Measurements from ENCODE around the gene KIAA0586.
"Not testable (repeated sequence)": the region's sequence is repeated elsewhere in the genome, so short reads cannot be mapped to it uniquely, and the experiment has no call there.

The KIAA0586 gene

DNA sequence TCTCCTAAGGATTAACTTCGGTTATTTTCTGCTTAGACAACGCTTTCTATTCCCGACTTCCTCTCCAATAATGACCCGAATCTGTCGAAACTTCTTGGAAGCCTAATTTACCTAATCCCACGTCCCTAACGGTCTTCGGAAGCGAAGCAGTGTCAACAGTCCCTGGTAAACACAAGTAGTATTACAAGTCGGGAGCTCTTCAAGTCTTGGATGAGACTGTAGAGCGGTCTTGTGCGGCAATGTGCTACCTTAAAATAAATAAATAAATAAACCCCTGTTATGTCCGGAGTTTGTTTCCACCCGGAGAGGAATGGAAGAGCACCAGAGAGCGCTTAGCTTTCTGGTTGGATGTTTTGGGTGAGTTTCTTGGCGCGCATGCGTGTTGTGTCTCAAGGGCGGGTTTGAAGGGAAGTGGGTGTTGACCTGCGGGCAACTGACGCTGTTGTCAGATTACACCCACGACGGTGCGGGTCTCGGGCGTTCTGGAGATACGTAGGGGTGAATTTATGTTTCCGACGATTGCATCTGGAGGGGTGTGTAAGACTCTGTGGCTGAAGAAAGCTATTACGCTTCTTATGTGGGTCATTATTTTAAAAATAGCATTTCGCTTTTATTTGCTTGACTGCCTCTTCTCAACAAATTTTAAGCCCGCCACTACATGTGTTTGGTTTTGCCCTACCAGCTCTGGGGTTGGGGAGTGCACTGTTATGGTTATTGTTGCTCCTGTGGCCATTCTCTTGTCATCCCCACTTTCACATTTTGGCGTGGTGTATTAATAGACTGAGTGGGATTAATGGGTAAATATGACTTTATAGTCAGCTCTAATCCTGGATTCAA is at the start of gene KIAA0586, which contains the start of gene TIMM9:
Gene KIAA0586 (plus strand): TSS at position 439 of the 837 bp plus-strand sequence. CDS start 546 bp downstream, outside the sequence.
Gene TIMM9 (minus strand): TSS at position 251 of the 837 bp plus-strand sequence. CDS start 15,586 bp downstream, outside the sequence.
- peak; percentile 96 to 99 for DNase-seq

DNA sequence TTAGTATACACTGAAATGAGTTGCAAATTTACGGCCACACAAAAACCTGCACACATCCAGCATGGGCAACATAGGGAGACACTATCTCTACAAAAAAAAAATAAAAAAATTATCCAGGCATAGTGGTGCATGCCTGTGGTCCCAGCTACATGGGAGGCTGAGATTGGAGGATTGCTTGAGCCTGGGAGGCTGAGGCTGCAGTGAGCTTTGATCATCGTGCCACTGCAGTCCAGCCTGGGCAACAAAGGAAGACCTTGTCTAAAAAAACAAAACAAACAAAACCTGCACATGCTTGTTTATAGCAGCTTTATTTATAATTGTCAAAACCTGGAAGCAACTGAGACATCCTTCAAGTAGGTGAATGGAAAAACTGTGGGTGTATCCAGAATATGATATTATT is 36.7 kb upstream of the KIAA0586 start:
- DNase-seq: no peak

DNA sequence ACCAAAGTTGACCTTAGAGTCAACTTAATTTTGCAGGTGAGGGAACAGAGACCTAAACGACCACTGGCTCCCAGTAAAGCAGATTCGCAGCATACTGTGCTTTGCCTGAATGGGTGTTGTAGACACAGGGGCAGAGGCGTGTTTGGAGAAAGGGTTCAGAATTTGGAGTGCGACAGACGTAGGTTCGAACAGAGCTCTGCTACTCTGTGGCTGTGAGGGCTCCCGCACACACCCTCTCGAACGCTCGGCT is 32.0 kb upstream of the KIAA0586 start:
- no peak for DNase-seq

DNA sequence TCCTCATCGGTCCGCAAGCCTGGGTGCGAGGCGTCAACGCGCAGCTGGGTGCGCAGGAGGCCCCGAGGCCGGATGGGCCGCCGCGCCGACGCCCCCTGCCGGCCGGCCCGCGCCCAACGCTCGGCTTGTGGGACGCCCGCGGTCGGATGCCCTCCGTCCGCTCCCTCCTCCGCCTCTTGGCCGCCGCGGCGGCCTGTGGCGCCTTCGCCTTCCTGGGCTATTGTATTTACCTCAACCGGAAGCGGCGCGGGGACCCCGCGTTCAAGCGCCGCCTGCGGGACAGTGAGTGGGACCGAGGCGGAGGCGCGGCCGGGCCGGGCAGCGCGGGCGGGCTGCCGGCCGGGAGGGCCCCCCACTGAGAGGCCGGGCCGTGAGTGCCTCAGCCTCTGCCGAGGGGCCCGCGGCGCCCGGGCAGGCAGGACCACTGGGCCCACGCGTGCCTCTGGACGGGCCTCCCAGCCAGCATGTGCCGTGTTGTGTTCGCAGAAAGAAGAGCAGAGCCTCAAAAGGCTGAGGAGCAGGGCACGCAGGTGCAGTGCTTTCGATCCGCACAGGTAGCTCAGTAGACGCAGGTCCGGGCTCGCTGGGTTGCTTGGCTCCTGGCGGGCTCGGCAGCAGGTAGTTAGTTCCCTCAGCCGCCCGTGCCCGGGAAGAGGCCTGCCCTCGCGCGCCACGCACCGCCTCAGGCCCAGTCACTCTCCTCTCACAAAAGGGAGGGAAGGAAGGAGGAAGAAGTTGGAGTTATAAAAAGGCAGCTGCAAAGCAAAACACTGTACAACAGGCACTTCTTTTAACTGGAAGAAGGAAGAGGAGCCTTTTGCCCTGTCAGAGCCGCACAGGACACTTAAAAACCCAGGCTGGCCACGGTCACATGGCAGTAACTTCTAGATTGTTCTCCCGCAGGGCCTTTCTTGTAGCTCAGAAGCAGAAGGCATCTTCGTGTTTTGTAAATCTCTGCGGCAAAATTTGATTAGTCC is 31.4 kb upstream of the KIAA0586 start, which contains the start of gene TOMM20L:
Gene TOMM20L (plus strand): TSS at position 119 of the 977 bp plus-strand sequence. CDS start 28 bp downstream, at position 147.
- peak; percentile 18 to 41 for DNase-seq

DNA sequence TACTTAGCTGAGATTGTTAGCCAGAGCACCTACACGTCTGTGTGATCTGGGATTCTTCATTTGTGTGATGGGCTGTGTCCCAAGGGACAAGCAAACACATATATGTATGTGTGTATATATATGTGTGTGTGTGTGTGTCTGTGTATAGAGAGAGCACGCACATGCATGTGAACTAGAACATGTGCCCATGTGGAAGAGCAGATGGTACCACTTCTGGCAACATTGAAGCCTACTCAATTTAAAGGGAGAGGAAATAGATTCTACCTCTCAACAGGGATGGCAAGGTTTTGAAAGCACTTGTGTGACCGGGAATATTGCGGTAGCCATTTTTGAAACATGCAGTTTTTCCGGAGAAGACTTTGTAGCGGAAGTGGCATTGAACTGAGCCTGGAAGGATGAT is 30.4 kb upstream of the KIAA0586 start:
- no peak for DNase-seq

DNA sequence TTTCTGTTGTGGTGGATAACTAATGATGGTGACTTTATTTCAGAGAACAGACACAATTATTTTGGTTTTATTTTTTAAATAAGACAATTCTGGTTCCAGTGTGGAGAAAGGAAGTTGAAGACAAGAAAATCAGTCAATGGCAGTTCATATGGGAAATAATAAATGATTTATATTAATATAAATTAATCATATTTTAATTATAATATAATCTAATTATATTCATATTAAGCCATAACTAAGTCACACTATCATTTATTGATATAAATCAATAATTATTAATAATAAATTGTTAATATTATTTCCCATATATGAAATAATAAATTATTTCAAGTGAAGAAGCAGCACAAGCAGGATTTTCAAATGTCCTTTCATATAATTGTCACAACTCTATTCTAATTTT is 29.0 kb upstream of the KIAA0586 start:
- DNase-seq: no peak

DNA sequence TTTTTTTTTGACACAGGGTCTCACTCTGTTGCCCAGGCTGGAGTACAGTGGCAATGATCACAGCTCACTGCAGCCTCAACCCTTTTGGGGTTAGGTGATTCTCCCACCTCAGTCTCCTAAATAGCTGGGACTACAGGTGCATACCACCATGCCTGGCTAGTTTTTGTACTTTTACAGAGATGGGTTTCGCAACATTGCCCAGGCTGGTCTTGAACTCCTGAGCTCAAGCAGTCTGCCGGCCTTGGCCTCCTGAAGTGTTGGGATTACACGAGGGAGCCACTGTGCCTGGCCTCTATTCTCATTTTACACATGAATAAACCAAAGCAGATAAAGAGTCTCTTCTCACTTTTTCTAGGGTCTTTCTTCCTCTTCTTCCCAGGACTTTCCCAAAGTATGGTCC is 28.6 kb upstream of the KIAA0586 start:
- DNase-seq: no peak

DNA sequence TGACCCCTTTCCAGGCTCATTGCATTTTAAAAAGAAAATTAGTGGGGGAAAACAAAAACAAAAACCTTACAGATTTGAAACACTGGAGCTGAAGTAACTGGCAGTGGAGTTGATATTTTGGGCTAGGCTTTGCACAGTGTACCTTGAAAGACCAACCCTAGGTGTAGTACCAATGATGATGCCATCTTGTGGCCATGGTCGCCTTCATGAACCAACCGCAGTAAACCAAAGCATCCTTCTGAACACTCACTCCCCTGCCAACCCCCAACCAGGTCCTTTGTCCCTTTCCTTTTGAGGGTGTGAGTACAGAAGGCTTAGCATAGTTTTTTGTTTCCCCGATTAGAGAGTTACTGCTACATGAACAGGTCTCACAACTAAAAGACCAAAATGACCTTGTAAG is 25.9 kb upstream of the KIAA0586 start:
- no peak for DNase-seq

DNA sequence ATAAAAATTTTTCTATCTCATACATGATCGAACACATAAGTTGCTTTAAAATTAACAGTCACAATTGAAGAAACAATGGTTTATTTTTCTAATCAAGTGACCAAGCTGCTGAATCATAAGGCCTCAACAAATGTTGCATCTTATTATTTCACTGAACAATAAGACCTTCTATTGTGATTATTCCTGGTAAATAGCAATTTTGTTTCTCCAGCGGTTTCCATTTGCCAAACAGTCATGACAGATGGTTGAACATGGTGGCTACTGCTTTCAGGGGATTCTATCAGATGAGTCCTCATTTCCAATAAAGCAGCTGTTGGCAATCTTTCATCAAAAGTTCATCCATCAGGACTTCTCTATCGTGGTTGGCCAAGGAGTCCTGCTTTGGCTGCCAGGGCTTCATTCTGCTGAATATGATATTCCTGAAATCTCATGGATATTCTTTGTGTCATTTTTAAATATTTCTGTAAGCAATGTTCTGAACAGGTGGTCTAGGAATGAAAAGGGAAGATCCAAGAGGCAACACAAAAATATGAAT is 18.8 kb upstream of the KIAA0586 start:
- no peak for DNase-seq

DNA sequence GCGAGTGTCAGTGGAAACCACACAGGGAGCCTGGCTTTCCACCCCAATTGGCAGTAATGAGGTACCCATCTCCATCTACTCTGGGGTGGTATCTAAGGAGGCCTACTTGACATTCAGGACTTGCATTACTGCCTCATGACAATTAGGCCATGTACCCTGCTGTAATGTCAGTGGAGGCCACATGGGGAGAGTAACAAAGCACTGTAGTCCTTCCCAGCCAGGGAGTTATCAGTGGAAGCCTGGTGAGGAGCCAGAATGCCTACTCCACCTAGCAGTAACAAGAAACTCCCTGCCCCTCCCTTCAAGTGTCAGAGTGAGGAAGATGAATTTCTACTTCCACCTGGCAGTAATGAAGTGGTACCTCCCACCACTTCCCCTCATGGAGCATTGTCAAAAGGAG is 12.7 kb upstream of the KIAA0586 start:
- DNase-seq: no peak

DNA sequence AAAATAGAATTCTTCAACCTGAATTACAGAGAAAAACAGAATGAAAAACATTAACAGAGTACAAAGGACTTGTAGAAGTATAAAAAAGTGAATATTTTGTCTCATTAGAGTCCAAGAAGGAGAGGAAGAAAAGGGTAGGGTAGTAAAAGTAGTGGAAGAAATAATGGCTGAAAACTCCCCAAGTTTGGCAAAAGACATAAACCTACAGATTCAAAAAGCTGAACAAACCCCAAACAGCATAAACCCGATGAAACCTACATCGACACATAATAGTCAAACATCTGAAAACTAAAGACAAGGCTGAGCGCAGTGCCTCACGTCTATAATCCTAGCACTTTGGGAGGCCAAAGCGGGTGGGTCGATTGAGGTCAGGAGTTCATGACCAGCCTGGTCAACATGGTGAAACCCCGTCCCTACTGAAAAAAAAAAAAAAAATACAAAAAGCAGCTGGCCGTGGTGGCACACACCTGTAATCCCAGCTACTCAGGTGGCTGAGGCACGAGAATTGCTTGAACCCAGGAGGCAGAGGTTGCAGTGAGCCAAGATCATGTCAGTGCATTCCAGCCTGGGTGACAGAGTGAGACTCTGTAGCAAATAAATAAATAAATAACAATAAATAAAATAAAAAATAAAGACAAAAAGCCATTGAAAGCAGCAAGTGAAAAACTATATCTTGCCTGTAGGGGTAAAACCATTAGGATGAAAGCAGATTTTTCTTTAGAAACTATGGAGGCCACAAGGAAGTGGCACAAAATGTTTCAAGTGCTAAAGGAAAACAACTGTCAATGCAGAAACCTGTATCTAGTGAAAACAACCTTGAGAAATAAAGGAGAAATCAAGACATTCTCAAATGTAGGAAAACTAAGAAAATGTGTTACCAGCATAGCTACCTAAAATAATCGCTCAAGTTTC is 11.6 kb upstream of the KIAA0586 start:
- DNase-seq: no peak

DNA sequence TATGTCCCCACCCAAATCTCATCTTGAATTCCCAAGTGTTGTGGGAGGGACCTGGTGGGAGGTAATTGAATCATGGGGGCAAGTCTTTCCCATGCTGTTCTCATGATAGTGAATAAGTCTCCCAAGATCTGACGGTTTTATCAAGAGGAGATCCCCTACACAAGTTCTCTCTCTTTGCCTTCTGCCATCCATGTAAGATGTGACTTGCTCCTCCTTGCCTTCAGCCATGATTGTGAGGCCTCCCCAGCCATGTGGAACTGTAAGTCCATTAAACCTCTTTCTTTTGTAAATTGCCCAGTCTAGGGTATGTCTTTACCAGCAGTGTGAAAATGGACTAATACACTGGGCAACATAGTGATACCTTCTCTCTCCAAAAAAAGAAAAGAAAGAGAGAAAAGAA is 10.6 kb upstream of the KIAA0586 start:
- DNase-seq: not testable (repeated sequence)

DNA sequence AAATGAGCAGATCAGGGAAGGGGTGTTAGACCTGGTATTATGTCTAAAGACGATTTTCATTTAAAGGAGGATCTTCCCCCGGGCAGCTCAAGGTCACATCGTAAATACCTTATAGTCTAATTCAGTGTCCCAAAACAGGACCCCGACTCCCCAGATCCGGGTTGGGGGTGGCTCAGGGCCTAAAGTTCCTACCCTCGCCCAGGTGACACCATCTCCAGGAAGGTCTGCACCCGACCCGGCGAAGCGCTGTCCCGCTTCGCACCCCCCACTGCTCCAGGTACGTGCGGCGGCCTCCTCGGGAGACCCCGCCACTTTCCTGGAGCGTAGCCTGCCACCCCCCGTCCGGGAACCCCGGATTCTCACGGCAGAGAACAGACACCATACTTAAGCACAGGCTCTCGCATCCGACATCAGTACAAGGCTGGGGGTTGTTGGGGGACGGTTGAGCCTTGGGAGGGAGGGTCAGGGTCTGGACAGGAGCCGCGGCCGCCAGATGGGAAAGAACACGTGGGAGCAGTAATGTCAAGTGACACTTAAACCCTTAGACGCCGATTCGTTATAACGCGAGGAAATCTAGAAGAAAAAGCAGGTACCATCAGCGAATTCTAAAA is 744 bp upstream of the KIAA0586 start:
- DNase-seq: peak; percentile 40 to 61

DNA sequence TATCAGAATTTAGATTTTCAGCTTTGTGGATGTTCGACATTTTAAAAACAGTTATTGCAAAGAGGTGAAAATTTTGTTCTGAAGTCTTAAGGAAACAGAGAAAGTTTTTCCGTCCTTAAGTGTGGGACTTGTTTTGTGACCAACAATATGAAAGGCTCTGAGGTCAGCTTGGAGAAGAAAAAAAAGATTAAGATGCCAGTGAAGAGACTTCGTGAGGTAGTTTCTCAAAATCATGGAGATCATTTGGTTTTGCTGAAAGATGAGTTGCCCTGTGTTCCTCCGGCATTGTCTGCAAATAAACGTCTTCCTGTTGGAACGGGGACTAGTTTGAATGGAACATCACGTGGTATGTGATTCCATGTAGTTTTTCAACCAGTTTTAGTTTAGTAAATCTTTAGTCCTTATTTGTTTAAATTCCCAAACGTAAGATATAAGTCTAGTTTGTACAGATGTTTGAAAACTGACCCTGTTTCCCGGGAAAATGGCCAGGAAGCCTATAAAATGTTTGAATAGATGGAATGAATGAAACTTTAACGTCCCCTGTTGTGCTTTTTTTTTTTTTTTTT is 682 bp downstream of the KIAA0586 start:
- peak in 1 of 2 experiments; percentile 58 for DNase-seq

DNA sequence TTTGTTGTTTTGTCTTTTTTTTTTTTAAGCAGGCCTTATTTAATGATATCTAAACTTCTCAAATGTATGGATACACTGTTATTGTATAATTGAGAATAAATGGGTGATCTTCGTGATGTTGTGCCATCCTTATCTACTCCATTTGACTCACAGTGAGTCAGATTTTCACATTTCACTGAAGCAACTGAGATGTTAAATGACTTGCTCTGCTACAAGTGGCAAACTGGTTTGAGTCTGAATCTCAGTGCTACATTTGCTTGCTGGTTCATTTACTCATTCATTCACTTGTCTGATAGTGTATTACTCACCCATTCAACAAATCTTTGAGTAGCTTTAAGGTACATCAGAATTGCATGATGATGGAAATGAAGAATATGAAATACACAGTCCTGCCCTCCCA is 2.6 kb downstream of the KIAA0586 start:
- no peak for DNase-seq

DNA sequence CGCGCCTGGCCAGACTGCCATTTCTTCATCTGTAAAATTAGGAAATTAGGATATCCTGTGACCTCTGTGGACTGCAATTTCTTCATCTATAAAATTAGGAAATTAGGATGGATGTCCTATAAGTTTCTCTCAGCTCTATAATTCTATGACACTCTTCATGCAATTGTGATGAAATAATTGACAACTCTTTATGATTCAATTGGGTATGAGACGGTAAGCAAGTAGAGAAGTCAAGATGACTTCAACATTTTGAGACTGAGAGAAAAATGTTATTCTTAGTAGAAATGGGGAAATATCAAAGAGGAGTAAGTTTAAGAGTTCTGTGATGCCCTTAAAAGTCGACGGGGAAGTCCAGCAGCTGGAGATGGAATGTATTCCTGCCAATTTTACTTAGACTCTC is 12.0 kb downstream of the KIAA0586 start:
- DNase-seq: no peak

DNA sequence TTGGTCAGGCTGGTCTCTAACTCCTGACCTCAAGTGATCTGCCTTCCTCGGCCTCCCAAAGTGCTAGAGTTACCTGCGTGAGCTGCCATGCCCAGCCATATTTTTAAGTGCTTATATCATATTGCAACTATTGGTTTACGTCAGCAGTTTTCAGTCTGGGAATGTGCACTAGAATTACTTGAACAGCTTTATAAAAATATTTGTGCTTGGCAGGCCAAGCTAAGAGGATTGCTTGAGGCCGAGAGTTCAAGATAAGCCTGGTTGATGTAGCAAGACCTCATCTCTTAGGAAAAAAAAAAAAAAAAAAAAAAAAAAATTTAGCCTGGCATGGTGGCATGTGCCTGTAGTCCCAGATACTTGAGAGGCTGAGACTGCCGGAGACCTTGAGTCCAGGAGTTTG is 17.1 kb downstream of the KIAA0586 start:
- no peak for DNase-seq

DNA sequence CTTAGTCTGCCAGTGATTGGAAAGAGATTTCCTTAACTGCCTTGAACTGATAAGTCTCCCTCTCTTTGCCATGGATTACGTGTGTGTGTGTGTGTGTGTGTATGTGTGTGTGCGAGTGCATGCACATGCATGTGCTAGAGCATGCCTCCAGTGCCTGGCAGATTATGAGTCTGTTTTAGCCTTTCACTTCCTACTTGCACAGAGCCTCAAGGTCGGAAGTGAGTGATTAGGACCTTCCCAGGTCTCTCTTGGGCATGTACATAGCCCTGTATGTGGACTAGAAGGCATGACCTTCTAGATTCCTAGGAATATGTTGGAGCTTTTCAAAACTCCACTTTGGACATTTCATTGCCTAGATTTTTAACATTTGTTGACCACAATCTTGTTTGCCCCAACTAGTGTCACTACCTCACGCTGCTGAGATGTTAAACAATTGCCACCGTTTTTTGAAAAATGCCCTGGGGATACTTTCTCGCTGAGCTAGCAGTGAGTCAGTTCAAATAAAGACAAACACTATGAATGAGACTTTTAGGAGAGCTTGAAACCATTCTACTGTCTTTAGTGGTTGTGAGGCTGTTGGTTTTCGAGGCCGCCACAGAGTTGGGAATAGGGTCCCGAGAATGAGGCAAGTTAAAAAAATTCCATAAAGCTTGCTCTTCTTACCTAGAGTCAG is 28.2 kb downstream of the KIAA0586 start:
- no peak for DNase-seq

DNA sequence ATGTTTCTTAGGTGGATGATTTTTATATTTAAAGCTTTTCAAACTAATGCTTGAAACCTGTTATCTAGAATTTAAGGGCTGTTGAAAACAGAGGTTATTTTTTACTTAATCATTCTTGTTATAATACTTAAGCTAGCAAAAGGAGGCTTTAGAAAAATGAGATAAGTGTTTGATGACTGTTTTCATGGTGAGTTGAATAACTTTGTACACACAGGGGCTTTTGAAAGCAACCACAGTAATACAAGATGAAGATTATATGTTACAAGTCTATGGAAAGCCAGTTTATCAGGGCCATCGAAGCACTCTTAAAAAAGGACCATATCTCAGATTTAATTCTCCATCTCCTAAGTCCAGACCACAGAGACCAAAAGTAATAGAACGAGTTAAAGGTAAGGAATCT is 33.3 kb downstream of the KIAA0586 start:
- DNase-seq: no peak

DNA sequence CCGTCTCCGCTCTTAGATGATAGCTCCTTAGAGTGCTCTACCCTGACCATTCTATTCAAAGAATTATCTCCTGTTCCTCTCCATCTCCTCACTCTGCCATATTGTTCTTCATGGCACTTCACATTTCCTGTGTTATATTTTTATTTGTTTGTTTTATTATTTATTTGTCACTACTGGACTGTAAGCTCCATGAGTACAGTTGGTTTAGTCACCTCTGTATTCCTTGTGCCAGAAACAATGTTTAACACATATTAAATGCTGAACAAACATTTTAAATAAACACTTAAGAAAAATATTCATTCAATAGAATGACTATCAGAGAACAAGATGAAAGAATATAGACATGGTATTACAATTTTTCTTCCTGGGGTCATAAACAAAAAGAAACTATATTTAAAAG is 35.6 kb downstream of the KIAA0586 start:
- DNase-seq: no peak

DNA sequence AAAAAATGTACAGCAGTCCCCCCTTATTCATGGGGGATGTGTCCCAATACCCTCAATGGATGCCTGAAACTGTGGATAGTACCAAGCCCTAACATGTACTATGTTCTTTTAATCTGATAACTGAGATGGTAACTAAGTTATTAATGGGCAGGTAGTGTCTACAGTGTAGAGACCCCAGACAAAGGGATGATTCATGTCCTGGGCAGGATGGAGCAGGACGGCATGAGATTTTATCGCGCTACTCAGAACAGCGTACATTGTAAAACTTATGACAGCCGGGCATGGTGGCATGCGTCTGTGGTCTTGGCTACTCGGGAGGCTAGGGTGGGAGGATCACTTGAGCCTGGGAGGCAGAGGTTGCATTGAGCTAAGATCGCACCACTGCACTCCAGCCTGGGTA is 37.1 kb downstream of the KIAA0586 start:
- DNase-seq: no peak

All from NCI-H187 (cell line).